ENCODE measurements around the gene PRG3.

DNA sequence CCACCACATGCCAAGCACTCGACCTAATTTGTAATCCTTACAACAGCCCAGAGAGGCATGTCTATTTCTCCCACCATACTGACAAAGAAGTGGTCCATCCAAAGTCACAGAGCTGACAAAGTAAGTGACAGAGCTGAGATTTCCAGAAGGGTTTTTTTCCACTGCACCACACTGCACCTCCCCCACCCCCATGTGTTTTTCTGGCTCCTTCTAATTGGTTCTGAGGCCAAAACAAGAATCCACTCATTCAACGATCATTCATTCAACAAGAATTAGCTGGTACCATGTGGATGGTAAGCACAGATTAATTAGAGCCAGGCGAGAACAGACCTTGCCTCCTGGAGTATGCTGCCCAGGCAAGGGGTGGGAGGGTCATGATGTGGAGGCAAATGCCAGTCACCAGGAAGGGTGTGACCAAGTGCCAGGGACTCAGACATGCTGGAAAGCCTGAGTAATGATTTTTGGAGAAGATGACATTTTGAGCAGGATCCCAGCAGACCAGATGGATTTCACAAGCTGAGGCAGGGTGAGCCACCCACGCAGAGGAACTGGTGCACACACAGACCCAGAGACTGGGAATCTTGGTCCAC lies 24.4 kb upstream of the PRG3 start:
- TF ChIP-seq, protein P1, sequence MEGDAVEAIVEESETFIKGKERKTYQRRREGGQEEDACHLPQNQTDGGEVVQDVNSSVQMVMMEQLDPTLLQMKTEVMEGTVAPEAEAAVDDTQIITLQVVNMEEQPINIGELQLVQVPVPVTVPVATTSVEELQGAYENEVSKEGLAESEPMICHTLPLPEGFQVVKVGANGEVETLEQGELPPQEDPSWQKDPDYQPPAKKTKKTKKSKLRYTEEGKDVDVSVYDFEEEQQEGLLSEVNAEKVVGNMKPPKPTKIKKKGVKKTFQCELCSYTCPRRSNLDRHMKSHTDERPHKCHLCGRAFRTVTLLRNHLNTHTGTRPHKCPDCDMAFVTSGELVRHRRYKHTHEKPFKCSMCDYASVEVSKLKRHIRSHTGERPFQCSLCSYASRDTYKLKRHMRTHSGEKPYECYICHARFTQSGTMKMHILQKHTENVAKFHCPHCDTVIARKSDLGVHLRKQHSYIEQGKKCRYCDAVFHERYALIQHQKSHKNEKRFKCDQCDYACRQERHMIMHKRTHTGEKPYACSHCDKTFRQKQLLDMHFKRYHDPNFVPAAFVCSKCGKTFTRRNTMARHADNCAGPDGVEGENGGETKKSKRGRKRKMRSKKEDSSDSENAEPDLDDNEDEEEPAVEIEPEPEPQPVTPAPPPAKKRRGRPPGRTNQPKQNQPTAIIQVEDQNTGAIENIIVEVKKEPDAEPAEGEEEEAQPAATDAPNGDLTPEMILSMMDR (IDR thresholded peaks at IDR 0.05; ENCODE audit: poor library complexity): no peak
- no peak for TF ChIP-seq EZH2 (IDR thresholded peaks at IDR 0.05; ENCODE audit: borderline replicate concordance)
- TF ChIP-seq EZH2phosphoT487 (IDR thresholded peaks at IDR 0.05; ENCODE audit: low read depth, severe bottlenecking, unreplicated experiment): no peak

Data from hepatocyte (in vitro differentiated cells).